Measurements from ENCODE around the gene SSC5D.
"Not testable (repeated sequence)": the region's sequence is repeated elsewhere in the genome, so short reads cannot be mapped to it uniquely, and the experiment has no call there.

Gene SSC5D

DNA sequence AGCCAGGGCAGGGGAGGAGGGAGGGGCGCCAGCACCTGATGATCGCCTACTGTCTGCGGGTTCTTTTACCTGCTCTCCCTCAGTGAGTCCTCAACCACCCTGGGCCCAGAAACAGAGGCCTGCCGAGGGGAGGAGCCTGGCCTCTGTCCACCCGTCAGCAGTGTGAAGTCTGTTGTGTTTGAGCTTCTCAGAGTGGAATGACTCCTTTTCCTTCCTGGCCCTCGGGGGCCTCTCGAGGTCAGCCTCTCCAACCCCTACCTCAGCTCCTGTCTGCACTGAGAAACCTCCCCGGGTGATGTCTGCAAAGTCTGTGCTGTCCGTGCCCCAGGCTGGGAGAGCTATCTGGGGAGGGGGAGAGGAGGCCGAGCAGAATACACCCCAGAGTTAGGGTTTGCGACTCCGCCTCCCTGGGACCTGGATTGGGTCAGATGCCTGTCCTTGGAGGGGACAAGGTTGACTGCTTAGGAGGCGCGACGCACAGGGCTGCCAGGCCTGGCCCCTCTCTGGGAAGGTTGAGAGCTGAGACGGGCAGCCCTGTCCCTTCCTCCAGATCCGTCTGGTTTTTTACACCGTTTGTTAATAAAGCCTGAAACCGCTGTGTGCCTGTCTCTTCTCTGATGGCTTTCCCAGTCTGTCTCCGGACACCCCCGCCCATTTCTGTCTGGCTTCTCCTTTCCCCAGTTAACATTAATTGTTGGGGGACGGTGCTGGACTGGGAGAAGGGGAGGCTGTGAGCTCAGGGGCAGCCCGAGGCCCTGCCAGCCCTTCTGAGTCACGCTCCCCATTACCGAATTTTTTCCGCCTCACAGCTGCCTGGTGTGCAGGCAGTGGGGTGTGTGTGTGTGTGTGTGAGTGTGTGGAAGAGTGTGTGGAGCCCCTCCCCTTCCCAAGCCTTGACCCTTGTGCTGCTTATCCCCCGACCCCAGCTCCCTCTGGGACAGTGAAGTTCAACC lies 989 bp upstream of the SSC5D start:
- no peak for DNase-seq (ENCODE audit: low read depth, low spot score)

DNA sequence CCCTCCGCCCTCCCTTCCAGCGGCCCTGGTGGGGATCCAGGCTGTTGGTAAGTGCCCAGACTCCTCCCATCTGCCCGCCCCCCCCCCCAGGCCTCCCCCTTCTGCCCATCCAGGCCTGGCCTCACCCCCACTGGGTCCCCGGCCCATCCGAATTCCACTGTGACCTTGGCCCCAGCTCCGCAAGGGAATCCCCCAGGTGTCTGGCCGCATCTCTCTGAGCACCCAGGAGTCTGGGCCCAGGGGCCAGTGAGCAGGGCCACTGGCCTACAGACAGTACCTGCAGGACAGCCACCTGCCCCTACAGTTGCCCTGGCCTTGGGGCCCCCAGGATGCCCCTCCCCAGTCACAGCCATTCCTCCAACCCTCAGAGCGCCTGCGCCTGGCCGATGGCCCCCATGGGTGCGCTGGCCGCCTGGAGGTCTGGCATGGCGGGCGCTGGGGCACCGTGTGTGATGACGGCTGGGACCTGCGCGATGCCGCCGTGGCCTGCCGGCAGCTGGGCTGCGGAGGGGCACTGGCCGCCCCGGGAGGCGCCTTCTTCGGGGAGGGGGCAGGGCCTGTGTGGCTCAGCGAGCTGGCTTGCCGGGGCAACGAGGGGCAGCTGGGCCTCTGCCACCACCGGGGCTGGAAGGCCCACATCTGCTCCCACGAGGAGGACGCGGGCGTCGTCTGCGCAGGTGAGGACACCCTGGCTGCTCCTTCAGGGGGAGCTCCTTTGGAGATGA lies 912 bp downstream of the SSC5D start:
- DNase-seq (ENCODE audit: low read depth, low spot score), result no peak

DNA sequence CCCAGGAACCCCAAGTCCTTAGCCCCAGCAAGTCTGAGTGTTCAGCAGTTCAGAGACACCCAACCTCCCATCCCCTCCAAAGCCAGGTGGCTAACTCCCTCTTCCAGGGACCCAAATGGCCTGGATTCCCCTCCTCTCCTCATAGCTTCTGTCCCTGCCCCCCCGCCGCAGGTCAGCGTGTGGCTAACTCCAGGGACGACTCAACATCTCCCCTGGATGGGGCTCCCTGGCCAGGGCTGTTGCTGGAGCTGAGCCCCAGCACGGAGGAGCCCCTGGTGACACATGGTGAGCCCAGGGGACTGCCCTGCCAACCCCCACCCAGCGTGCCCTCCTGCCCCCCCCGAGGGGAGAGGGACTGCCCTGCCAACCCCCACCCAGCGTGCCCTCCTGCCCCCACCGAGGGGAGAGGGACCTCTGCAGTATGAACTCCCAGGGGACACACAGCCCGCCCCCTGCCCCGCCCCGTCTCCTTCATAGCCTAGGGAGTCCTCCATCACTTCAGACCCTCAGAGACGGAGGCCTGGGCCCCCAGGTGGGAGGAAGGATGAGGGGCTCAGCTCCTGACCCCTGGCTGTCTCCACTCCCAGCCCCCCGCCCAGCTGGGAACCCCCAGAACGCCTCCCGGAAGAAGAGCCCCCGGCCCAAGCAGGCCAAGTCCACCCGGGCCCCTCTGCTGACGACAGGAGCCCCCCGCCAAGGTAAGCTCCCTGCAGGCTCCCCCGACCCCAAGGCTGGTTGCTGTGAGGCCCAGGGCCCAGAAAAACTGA lies 1.7 kb downstream of the SSC5D start:
- DNase-seq (ENCODE audit: low read depth, low spot score), result no peak

DNA sequence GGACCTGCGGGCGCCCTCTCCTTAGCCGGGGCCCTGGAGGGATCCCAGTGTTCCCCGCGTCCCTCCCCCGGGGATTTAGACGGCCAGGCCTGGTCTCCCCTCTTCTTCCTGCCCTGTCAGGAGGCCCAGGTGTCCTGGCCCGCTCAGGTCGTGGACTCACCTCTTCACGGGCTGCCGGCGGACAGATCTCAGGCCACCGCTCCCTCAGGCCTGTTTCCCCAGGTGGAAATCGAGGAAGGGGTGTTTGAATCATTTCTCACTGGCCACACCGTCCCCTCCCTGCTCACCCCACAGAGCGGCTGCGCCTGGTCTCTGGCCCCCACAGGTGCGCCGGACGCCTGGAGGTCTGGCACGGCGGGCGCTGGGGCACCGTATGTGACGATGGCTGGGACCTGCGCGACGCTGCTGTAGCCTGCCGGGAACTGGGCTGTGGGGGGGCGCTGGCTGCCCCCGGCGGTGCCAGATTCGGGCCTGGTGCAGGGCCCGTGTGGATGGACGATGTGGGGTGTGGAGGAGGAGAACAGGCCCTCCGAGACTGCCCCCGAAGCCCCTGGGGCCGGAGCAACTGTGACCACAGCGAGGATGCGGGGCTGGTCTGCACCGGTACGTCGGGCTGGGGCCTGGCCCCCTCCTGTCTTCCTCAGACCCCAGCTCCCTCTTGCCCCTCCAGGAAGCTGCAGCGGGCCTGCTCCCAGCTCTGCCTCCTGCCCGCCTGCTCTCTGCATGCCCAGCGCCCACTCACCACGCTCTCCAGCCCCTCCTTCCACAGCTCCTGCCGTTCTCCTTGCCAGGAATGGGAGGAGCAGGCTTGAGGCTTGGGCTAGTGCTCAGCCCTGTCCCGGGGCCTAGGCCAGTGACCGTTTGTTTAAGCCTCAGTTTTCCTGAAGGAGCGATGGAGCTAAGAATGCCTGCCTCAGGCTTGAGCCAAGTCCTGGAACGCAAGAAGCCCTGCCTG lies 2.5 kb downstream of the SSC5D start:
- no peak for DNase-seq (ENCODE audit: low read depth, low spot score)

DNA sequence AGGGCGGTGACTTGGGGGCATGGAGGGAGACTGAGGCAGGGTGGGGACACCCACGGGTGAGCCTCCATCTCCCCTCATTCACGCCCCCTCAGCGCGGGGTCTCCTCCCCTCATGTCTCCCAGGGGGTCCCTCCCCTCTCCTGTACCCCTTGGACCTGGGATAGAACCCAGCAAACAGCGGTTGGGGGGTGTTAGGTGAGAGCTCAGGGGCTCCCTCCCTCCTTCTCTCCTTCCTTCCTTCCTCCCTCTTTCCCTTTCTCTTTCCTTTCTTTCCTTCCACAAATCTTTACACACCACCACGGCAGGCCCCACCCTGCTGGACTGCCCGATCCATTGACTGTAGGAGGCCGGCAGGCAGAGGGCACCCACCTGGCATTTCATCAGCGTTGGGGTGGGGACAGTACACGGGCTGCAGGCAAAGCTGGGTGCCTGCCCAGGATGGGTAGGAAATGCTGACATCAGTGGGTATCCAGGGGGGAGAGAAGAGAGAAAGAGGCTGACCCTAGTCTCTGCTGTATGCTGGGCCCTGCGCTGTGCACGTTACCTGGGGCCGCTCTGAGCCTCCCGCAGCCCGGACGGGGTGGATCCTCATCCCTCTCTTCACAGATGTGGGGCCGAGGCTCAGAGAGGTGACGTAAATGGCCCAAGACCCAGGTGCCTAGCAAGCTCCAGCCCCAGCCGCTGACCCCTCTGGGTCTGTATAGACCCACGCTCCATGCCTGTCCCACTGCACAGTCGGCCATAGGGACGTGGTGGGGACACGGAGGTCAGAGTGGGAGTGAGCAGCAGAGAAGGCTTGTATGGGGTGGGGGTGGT lies 3.5 kb downstream of the SSC5D start:
- no peak for DNase-seq (ENCODE audit: low read depth, low spot score)

DNA sequence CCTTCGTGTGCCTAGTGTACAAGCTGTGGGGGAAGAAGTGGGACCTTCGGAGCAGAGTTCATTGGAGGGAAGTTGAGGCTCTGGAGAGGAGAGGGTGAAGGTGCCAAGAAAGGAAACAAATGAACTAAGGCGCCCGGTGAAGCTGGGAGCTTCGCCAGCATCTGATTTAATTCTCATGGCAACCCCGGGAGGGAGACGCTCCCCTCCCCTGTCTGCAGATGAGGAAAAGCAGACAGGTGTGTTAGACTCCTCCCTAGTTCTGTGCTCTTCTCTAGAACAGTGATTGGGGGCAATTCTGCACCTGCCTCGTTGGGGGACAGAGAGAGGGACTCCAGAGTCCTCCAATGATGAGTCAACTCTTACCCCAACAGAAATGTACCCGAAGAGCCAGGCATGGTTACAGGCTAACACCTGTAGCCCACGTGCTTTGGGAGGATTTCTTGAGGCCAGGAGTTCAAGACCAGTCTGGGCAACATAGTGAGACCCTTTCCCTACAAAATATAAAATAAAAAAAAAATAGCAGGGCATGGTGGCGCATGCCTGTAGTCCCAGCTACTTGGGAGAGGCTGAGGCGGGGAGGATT lies 4.2 kb downstream of the SSC5D start:
- DNase-seq (ENCODE audit: low read depth, low spot score), result no peak

DNA sequence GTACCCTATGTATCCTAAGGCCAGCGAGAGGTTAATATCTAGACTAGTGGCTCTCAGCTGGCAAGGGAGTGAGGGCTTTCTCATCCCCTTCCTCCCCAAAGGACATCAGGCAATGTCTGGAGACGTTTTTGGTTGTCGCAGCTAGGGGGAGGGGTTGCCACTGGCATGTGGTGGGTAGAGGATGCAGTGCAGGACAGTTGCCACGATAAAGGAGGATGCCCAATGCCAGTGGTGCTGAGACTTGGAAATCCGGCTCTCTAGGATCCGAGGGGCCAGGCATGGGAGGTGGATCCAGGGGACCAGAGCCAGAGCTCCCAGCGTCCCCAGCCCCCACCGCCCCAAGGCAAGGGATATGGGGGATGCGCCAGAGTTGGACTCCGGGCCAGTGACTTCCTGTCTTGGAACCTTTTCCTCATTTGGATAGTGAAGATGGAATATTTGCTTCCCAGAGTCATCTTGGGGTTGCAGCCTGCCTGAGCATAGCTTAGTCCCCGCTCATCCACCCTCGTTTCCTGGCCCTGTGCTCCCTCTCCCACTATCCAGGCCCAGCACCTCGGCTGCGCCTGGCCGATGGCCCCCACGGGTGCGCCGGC lies 4.9 kb downstream of the SSC5D start:
- DNase-seq (ENCODE audit: low read depth, low spot score), result no peak

DNA sequence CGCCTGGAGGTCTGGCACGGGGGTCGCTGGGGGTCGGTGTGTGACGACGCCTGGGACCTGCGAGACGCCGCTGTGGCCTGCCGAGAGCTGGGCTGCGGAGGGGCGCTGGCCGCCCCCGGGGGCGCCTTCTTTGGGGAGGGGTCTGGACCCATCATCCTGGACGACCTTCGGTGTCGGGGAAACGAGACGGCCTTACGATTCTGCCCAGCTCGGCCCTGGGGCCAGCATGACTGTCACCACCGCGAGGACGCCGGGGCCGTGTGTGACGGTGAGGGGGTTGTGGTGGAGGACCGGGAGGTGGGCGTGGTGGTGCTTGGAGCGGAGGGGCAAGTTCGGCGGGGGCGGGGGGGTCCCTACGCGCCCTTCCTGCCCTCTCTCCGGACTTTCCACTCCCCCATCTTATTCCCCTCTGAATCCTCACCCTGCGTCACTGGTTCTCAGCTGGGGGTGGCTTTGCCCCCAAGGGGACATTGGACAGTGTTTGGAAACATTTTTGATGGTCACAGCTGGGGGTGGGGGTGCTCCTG lies 5.5 kb downstream of the SSC5D start:
- no peak for DNase-seq (ENCODE audit: low read depth, low spot score)

DNA sequence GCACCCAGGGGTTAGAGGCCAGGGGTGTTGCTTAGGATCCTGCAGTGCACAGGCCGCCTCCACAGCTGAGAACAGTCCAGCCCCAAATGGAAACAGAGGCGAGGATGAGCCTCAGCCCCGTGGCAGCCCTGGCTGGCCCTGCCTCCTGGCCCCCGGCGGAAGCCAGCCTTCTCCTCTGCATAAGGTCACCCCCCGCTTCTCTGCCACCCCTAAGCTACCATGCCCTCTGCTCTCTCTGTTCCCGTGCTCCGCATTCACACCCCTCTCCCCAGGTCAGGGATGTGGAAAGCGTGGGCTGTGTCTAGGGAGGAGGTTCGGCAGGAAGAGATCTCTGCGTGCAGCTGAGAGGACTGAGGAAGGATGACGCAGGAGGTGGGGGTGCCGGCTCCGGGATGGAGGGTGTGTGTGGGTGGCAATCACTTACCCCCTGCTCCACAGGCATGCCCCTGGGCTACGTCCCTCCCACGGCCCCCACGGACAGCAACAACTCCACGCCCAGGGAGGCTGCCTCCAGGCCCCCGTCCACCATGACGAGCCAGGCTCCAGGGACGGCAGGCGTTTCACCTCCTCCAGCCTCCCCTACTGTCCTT lies 6.0 kb downstream of the SSC5D start:
- no peak for DNase-seq (ENCODE audit: low read depth, low spot score)

DNA sequence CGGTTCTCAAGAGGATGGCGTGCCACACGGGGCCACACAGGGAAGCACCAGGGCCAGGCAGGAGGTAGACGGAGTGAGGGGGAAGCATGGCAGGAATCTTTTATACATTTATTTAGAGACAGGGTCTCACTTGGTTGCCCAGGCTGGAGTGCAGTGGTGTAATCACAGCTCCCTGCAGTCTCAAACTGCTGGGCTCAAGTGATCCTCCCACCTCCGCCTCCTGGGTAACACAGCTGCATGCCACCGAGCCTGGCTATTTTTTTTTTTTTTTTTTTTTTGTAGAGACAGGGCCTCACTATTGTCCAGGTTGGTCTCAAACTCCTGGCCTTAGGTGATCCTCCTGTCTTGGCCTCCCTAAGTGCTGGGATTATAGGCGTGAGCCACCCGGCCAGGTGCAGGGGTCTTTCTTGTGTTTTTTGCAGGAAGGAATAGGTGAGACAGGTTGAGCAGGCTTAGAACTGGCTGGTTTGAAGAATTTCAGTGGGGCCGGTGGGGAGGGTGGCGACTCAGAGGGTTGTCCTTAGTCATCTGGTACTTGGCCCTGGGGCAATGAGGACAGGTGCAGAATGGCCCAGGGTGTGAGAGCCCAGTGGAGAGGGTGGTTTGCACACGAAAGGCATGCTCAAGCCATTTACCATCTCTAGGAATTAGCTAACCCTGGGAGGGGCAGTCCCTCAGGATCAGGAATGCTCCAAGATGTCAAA lies 7.6 kb downstream of the SSC5D start:
- DNase-seq (ENCODE audit: low read depth, low spot score), result no peak

DNA sequence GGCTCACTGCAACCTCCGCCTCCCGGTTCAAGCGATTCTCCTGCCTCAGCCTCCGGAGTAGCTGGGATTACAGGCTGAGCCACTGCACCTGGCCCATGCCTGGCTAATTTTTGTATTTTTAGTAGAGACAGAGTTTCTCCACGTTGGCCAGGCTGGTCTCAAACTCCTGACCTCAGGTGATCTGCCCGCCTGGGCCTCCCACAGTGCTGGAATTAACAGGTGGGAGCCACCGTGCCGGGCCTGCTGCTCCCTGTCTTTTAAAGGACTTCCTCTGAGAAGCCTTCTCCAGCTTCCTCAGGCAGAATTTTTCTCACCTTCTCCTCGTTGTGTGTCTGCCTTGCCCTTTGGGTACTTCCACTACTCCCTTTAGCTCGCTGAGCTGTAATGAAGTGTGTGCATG lies 8.6 kb downstream of the SSC5D start:
- not testable (repeated sequence) for DNase-seq (ENCODE audit: low read depth, low spot score)

DNA sequence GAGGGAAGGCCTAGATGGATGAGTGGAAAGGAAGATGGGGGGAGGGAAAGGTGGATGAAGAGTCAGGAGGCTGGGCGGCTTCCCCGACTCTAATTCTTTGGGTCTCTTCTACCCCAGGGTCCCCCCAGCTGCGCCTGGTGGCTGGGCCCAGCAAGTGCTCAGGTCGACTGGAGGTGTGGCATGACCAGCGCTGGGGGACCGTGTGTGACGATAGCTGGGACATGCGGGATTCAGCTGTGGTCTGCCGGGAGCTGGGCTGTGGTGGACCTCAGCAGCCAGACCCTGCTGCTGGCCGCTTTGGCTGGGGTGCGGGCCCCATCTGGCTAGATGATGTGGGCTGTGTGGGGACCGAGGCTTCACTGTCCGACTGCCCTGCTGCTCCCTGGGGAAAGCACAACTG lies 9.5 kb downstream of the SSC5D start:
- DNase-seq (ENCODE audit: low read depth, low spot score), result no peak

DNA sequence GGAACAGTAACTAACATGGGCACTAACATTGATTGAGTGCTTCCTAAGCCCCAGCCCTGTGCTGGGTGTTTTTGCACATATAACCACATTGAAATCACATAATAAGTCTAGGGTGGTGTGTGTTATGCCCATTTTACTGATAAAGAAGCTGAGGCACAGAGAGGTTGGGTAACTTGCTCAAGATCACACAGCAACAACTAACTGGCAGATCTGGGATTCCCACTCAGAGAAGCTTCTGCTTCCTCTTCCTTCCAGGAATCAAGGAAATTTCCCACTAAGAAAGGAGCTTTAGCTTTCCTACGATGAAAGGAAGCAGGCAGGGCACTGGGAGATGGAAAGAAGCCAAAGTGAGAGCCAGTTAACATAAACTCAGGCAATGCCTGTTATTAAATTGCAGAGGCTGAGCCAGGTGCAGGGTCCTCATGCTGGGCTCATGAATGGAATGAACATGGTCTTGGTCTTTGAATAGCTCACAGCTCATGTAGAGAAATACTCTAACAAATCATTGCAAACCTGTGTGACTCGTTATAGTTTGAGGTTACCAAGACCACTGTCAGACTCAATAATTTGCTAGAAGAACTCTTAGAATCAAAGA lies 10.1 kb downstream of the SSC5D start:
- no peak for DNase-seq (ENCODE audit: low read depth, low spot score)

DNA sequence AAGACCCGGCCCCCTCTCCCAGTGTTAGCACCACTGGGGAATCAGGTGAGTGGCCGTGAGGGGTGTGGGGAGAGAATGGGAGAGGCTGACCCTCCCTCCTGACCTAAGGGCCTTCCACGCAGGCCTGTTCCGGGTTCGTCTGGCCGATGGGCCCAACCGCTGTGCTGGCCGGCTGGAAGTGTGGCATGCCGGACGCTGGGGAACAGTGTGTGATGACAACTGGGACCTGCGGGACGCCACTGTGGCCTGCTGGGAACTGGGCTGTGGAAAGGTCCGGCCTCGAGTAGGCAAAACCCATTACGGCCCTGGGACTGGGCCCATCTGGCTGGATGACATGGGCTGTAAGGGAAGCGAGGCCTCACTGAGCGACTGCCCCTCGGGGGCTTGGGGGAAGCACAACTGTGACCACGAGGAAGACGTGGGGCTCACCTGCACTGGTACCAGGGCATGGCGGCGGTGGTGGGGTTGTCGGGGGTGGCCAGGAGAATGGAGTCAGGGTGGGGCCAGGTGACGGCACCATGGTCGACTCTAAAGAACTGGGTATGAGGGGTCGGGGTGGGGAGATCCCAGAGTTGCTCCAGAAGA lies 12.2 kb downstream of the SSC5D start:
- no peak for DNase-seq (ENCODE audit: low read depth, low spot score)

DNA sequence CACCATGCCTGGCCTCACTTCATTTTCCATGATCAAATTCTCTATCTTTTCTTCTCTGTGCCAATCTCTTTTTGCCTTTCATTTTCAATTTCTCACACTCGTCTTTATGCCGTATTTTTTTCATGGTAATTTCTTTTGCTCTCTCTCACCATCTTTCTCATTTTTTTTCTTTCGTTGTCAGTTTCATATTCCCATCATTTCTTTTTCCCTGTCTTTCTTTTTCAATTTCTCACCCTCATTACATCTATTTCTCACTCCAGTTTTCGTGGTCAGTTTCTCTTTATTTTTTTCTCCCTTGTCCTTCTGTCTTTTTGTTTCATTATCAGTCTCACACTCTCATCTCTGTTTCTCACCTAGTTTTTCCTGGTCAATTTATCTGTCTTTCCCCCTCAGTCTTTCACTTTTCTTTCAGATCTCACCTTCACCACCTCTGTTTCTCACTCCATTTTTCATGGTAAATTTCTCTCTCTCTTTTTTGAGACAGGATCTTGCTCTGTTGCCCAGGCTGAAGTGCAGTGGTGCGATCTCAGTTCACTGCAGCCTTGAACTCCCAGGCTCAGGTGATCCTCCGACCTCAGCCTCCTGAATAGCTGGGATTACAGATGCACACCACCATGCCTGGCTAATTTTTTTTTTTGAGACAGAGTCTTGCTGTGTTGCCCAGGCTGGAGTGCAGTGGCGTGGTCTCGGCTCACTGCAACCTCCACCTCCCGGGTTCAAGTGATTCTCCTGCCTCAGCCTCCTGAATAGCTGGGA lies 14.1 kb downstream of the SSC5D start:
- no peak for DNase-seq (ENCODE audit: low read depth, low spot score)

DNA sequence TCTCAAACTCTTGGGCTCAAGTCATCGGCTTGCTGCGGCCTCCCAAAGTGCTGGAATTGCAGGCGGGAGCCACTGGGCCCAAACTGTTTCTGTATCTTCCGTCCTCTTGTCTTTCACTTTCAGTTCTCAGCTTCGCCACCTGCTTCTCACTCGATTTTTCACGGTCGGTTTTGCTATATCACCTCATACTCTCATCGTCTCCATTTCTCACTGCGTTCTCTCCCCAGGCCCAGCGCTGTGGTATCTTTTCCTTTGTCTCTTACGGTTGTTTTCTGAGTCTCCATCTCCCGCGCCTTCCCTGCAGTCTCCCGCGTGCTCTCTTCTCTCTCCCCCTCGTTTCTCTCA lies 14.9 kb downstream of the SSC5D start:
- no peak for DNase-seq (ENCODE audit: low read depth, low spot score)
